ENCODE measurements around the gene OR4S1.
"Not testable (repeated sequence)": the region's sequence is repeated elsewhere in the genome, so short reads cannot be mapped to it uniquely, and the experiment has no call there.

The OR4S1 gene, protein sequence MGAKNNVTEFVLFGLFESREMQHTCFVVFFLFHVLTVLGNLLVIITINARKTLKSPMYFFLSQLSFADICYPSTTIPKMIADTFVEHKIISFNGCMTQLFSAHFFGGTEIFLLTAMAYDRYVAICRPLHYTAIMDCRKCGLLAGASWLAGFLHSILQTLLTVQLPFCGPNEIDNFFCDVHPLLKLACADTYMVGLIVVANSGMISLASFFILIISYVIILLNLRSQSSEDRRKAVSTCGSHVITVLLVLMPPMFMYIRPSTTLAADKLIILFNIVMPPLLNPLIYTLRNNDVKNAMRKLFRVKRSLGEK

DNA sequence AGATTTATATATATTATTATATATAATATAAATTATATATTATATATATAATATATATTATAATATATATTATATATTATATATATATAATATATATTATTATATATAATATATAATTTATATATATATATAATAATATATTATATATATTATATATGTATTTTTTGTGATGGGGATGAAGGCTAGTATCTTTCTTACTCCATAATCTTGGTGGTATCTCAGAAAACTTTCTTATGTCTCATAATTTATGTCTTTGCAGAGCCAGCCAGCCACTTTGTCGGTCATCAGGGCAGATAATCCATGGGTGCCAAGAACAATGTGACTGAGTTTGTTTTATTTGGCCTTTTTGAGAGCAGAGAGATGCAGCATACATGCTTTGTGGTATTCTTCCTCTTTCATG is at the start of gene OR4S1:
Gene OR4S1 (plus strand): TSS at position 301 of the 400 bp plus-strand sequence. CDS start 0 bp downstream, at position 301.
- no peak for DNase-seq

DNA sequence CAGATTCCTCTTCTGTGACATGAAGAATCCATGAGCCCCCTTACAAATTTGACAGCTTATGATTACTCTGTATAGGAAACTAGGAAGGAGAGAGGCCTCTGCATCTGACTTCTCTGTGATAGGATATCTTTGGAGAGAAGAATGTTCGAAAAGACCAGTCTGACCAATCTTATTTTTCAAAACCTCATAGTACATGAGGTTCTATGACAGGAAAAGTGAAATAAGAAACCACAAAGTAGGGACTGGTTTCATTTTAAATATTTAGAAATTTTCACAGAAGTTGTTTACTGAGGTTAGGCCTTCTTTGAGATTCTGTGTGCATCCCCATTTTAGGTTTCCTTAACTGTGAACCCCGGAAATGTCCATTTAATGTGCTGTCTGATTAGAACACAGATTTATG is 44.4 kb upstream of the OR4S1 start:
- DNase-seq = no peak

DNA sequence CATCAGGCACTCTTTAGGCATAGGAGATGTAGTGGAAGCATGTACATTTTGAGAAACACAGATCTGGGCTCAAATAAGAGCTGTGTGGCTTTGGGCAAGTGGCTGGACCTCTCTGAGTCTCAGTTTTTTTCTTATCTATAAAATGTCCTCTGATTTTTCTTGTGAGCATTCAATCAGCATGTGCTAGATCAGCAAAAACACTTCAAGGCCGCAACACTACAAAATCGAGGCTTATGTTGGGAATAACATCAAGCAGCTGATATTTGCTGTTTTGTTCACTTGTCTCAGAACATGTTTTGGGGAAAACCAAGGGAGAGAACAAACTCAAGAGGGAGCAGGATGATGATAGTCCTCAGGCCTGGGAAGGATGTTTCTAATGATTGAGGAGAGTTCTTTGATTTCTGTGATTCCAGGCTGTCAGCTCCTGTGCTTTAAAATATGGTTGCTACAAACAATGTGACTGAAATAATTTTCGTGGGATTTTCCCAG is 42.6 kb upstream of the OR4S1 start, which contains the start of gene OR4X1:
Gene OR4X1 (plus strand): TSS at position 439 of the 489 bp plus-strand sequence. CDS start 0 bp downstream, at position 439.
- no peak for DNase-seq

DNA sequence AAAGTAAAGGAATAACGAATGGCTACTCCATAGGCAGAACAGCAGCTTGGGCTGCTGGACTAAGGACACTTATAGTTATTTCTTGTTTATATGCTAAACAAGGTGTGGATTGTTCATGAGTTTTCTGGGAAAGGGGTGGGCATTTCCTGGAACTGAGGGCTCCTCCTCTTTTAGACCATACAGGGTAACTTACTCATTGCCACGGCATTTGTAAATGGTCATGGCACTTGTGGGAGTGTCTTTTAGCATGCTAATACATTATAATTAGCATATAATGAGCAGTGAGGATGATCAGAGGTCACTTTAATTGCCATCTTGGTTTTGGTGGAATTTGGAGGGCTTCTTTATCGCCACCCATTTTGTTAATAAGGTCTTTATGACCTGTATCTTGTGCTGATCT is 35.4 kb upstream of the OR4S1 start:
- DNase-seq = no peak

DNA sequence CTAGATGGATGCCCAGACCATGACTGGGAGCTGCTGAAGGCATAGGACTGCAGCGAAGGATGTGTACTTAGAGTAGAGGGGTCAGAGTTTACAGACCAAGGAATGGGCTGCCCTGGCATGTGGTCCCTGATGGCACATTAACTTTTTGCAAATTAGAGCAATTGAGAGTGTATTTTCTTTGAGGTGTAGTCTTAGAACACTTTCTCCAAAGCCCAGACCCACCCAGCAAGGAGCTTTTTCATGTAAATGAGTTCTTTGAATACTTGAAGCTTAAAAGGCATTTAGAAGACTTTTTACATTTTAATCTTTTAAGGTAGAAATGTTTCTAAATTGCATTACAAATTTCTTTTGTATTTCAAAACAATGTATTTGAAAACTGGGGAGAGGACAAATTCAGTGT is 33.4 kb upstream of the OR4S1 start:
- no peak for DNase-seq

DNA sequence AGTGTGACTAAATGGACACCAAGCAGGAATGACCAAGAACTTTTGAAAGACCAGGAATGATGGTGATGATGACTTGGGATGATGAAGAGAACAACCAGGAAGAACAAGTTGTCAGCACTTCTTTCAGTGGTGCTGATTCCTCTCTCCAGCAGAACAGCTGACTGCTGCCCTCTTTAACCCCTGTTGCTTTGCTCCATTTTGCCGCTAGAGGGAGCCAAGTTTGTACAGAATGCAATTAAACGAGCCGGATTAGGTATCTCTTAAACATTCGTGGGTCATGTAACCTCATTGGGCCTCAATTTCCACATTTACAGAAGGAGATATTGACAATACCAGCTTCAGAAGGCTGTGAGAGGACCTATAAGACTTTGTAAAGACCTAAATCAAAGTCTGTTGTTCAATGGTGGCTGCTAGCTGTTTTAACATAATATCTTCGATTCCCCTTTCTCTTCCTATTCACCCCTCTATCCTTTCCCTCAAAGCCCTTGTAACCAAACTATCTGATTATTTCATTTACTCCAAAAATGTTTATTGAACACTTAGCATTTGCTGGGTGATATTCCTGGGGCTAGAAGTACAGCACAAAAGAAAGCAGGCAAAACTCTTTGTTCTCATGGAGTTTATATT is 1.9 kb downstream of the OR4S1 start:
- DNase-seq = no peak

DNA sequence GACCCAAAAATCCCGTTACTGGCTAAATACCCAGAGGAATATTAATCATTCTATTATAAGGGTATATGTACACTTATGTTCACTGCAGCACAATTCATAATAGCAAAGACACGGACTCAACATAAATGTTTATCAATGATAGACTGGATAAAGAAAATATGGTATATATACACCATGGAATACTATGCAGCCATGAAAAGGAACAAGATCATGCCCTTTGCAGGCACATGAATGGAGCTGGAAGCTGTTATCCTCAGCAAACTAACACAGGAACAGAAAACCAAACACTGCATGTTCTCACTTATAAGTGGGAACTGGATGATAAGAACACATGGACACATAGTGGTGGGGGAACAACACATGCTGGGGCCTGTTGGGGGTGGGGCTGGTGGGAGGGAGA is 7.6 kb downstream of the OR4S1 start:
- DNase-seq = not testable (repeated sequence)

DNA sequence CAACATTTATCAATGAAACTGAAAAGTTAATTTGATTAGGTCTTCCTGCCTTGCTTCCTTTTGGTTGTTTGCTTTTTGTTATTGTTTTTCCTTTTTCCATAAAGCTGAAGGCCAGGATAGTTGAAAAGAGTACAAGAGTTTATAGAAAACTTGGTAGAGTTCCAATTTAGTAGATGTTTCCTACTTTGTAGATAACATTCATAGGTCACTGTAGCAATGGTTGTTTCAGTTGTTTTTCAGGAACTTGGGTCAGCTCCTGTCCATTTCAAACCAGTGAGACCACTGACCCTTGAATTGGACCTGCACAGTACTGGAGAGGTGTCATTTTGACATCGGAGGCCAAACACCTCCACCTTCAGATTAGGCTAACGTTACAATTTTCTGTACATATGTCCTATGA is 13.8 kb downstream of the OR4S1 start:
- not testable (repeated sequence) for DNase-seq

DNA sequence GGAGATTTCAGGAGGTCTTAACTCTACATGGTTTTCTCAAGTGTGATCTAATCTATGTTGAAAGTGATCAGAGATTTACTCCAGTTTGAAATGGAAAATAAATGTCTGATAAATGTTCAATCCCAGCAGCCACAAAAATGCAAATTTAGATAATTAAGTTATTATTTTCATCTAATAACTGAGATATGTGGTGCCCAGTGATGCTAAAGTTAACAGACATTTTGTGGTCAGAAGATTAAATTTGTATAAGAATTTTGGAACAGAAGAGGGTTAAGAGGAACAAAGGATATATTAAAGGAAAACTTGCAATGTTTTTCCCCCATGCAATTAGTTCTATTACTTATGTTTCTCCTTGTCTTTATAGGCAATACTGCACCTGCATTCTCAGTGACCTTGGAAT is 18.6 kb downstream of the OR4S1 start, which contains the start of gene OR4C3:
Gene OR4C3 (plus strand): TSS at position 301 of the 400 bp plus-strand sequence. CDS start 102 bp downstream, outside the sequence.
- not testable (repeated sequence) for DNase-seq

DNA sequence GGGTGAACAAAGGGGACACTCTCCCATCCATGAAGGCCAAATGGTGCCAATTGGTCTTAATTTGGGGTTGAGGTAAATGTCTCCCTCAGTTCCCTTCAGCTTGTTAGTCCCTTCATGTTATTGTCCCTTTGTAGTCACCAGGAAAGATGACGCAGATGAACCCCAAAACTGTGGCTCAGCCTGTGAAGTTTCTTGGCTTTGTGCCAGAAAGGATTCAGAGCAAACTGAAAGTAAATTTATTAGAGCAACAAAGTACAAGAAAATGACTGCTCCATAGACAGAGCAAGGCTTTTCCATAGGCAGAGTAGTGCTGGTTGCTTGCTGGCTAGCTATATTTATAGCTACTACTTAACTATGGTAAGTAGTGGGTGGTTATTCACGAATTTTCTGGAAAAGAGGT is 35.4 kb downstream of the OR4S1 start:
- no peak for DNase-seq

DNA sequence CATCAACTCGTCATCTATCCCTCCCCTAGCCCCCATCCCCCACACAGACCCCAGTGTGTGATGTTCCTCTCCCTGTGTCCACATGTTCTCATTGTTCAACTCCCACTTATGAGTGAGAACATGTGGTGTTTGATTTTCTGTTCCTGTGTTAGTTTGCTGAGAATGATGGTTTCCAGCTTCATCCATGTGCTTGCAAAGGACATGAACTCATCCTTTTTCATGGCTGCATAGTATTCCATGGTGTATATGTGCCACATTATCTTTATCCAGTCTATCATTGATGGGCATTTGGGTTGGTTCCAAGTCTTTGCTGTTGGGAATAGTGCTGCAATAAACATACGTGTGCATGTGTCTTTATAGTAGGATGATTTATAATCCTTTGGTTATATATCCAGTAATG is 36.5 kb downstream of the OR4S1 start:
- DNase-seq = not testable (repeated sequence)

DNA sequence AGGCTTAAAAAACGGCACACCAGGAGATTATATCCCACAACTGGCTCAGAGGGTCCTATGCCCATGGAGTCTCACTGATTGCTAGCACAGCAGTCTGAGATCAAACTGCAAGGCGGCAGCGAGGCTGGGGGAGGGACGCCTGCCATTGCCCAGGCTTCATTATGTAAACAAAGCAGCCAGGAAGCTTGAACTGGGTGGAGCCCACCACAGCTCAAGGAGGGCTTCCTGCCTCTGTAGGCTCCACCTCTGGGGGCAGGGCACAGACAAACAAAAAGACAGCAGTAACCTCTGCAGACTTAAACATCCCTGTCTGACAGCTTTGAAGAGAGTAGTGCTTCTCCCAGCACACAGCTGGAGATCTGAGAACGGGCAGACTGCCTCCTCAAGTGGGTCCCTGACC is 40.3 kb downstream of the OR4S1 start:
- DNase-seq = not testable (repeated sequence)

DNA sequence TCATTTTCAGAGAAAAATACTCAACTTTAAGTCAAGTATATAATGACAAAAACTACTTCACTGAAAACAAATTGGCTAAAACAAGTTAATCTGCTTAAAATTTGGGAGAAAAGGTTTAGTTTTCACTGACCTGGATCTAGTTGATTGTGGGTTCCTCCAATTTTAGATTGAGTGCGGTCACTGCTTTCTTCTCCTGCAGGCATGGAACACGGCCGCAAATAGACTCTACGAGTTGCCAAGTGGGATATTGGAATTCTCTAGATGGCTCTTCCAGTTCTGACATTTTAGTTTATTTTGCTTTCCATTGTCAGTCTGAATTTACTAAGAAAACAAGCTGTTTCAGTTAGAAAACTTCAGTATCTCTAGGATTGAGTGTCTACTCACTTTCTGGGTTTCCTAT is 48.0 kb downstream of the OR4S1 start:
- no peak for DNase-seq

DNA sequence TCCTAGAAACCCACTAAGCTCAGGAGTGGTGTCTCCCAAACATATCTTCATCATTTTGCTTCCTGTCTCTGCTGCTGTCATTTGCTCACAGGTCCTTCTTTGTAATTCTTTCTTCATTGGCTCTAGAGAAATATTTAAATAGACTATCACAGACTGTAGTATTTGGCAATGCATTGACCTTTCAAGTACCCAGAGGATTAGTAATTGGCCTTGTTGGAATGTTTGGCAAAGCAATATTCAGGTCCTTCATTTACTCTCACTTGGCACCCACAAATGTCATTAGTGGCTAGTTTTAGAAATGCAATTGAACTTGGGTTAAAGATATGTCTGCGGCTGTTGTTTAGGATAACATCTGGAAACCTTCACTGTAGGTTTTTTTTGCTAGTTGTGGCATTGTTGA is 48.7 kb downstream of the OR4S1 start:
- no peak for DNase-seq

Measured in NCI-H1417 treated with DMSO at 0.1 percent for 48 hours (cell line).